ENCODE data around the gene AGFG2.
"Not testable (repeated sequence)": the region's sequence is repeated elsewhere in the genome, so short reads cannot be mapped to it uniquely, and the experiment has no call there.

Gene AGFG2

GRCh38 chr7:100563809-100564400 is 24.9 kb downstream of the AGFG2 start:
- TF ChIP-seq EZH2phosphoT487 (IDR thresholded peaks at IDR 0.05; ENCODE audit: low read depth) = no peak
- TF ChIP-seq CTCF (IDR thresholded peaks at IDR 0.05; ENCODE audit: low read depth, low read length) = peak; percentile 78
- Histone ChIP-seq H3K79me2 (ENCODE audit: low read length) (no peaks in the 10 kb centered on the region), H3K27me3 (ENCODE audit: low read depth, low read length) (no peaks in the 10 kb centered on the region), H3K4me2 (ENCODE audit: low read length) (no peak overlapping the region), H3K4me1 (ENCODE audit: low read length) (peaks cover 4% of the 10 kb centered on the region; the same call in 1 of the 2 replicates), H2AFZ (ENCODE audit: low read depth, low read length) (no peak overlapping the region), H3K9me3 (ENCODE audit: insufficient read depth, low read length) (no peaks in the 10 kb centered on the region), H3K36me3 (replicated peaks; ENCODE audit: low read depth, low read length) (peaks cover 6% of the 10 kb centered on the region), H3K27ac (ENCODE audit: low read length) (no peak overlapping the region), H3K4me3 (ENCODE audit: low read length) (no peak overlapping the region), H3K9ac (ENCODE audit: low read length) (no peak overlapping the region), H4K20me1 (ENCODE audit: insufficient read depth, low read length) (no peaks in the 10 kb centered on the region)

GRCh38 chr7:100564405-100564804 is 25.4 kb downstream of the AGFG2 start:
- not testable (repeated sequence) for H3K9ac ChIP-seq (ENCODE audit: low read length); H3K27ac ChIP-seq (ENCODE audit: low read length); H4K20me1 ChIP-seq (ENCODE audit: insufficient read depth, low read length)

GRCh38 chr7:100565133-100565571 is 26.1 kb downstream of the AGFG2 start:
- Histone ChIP-seq H3K4me1 (ENCODE audit: low read length) (no peaks in the 10 kb centered on the region), H3K79me2 (ENCODE audit: low read length) (no peaks in the 10 kb centered on the region), H3K27me3 (ENCODE audit: low read depth, low read length) (no peaks in the 10 kb centered on the region), H3K9me3 (ENCODE audit: insufficient read depth, low read length) (no peaks in the 10 kb centered on the region), H4K20me1 (ENCODE audit: insufficient read depth, low read length) (no peaks in the 10 kb centered on the region), H3K36me3 (replicated peaks; ENCODE audit: low read depth, low read length) (peaks cover 6% of the 10 kb centered on the region), H3K4me2 (ENCODE audit: low read length) (no peak overlapping the region), H2AFZ (ENCODE audit: low read depth, low read length) (no peak overlapping the region), H3K27ac (ENCODE audit: low read length) (no peak overlapping the region), H3K9ac (ENCODE audit: low read length) (no peak overlapping the region), H3K4me3 (ENCODE audit: low read length) (no peak overlapping the region)
- TF ChIP-seq CTCF (IDR thresholded peaks at IDR 0.05; ENCODE audit: low read depth, low read length) (no peak), EZH2phosphoT487 (IDR thresholded peaks at IDR 0.05; ENCODE audit: low read depth) (no peak)

More at GRCh38 chr7:100564405-100564804, 25.4 kb downstream of the AGFG2 start:
- not testable (repeated sequence) for H3K4me3 ChIP-seq (ENCODE audit: low read length); H2AFZ ChIP-seq (ENCODE audit: low read depth, low read length); H3K4me1 ChIP-seq (ENCODE audit: low read length); H3K27me3 ChIP-seq (ENCODE audit: low read depth, low read length); H3K9me3 ChIP-seq (ENCODE audit: insufficient read depth, low read length); H3K4me2 ChIP-seq (ENCODE audit: low read length); H3K36me3 ChIP-seq (replicated peaks; ENCODE audit: low read depth, low read length); H3K79me2 ChIP-seq (ENCODE audit: low read length)

- Histone ChIP-seq H4K20me1 (ENCODE audit: insufficient read depth, low read length) (no peaks in the 10 kb centered on the region), H3K4me2 (ENCODE audit: low read length) (no peak overlapping the region), H3K9me3 (ENCODE audit: insufficient read depth, low read length) (no peaks in the 10 kb centered on the region), H3K36me3 (replicated peaks; ENCODE audit: low read depth, low read length) (peaks cover 6% of the 10 kb centered on the region), H3K27me3 (ENCODE audit: low read depth, low read length) (no peaks in the 10 kb centered on the region), H3K4me3 (ENCODE audit: low read length) (no peak overlapping the region), H2AFZ (ENCODE audit: low read depth, low read length) (no peak overlapping the region), H3K9ac (ENCODE audit: low read length) (no peak overlapping the region), H3K79me2 (ENCODE audit: low read length) (no peaks in the 10 kb centered on the region), H3K27ac (ENCODE audit: low read length) (no peak overlapping the region), H3K4me1 (ENCODE audit: low read length) (no peaks in the 10 kb centered on the region)
- no peak for TF ChIP-seq CTCF (IDR thresholded peaks at IDR 0.05; ENCODE audit: low read depth, low read length)
- TF ChIP-seq EZH2phosphoT487 (IDR thresholded peaks at IDR 0.05; ENCODE audit: low read depth) = no peak
These were observed 27.1 kb downstream of the AGFG2 start for GRCh38 chr7:100566018-100566531.
